AG04450 (cell line): ENCODE measurements around the gene BTG2. TPM values are rescaled to one million over a fixed set of nuclear protein-coding genes. Genes with fewer than 3 reads are reported as not detected.
A peak's percentile ranks its signal among the peaks of the same experiment; 100 is the strongest.

Source experiments
- CTCF ChIA-PET: fragments of 300-600, 350-600 bp; formaldehyde crosslinking; extraction: SDS; loops from one replicate; lab custom pipeline; 2022; ENCODE audit warnings: antibody characterized with exemption, inconsistent platforms; lab: Charles Lee
- POLR2A ChIA-PET: fragments of 350-600 bp; formaldehyde crosslinking; extraction: SDS; loops from one replicate; lab custom pipeline; 2021; ENCODE audit warnings: antibody characterized with exemption, inconsistent platforms; lab: Yijun Ruan, JAX
- DNase-seq: peaks from one replicate; pipeline ENCODE4 v3.0.0-alpha.2; 2011; ENCODE audit warnings: low read depth, low spot score
- H3K27ac ChIP-seq: one replicate; pipeline ENCODE4 v1.5.1; 2012; ENCODE audit warnings: low read depth, low read length, control low read depth
- H3K27me3 ChIP-seq: one replicate; pipeline ENCODE4 v1.6.0; 2012; ENCODE audit warnings: low read length; ENCODE audit not compliant: control insufficient read depth, insufficient read depth
- H3K4me3 ChIP-seq: 2 replicates; pipeline ENCODE4 v1.5.1; 2011; ENCODE audit warnings: mild to moderate bottlenecking, low read depth, low read length, control low read depth
- H3K9me3 ChIP-seq: 2 replicates; pipeline ENCODE4 v1.5.1; 2012; ENCODE audit warnings: low read length; ENCODE audit not compliant: control insufficient read depth, insufficient read depth
- CTCF ChIP-seq: IDR thresholded peaks from 2 replicates; pipeline ENCODE4 v1.5.1; 2011; ENCODE audit warnings: low read depth, low read length, control low read depth, inconsistent platforms
- polyA plus RNA-seq: library from polyadenylated mRNA; depleted of rRNA; stranded (reverse); fragments of >200 nt; gene quantifications from 2 replicates; pipeline ENCODE4 v1.2.3, GENCODE V29; 2011

The BTG2 gene
- polyA plus RNA-seq, 1 experiment: 36.5 TPM

GRCh38 chr1:203349166-203349565 lies 43.8 kb downstream of the BTG2 start:
- CTCF ChIA-PET: no interaction called here
- POLR2A ChIA-PET: no interaction called here
- Histone ChIP-seq H3K27me3 (peaks cover 35% of the 10 kb centered on the region), H3K9me3 (no peaks in the 10 kb centered on the region), H3K27ac (no peak overlapping the region), H3K4me3 (no peak overlapping the region)
- no peak for DNase-seq
- TF ChIP-seq CTCF: no peak

- no peak for DNase-seq
- peaks cover 31% of the 10 kb centered on the region for H3K27me3 ChIP-seq
- ChIA-PET CTCF (interaction anchor here (1.0 to 2.0 kb wide), 4 partner anchors 8 to 82 kb away, joined by 3 to 7 read pairs (median 4); no protein-coding TSS in a partner anchor), POLR2A (interaction anchor here (0.8 kb wide), 1 partner anchor 47 kb away, joined by 3 read pairs; no protein-coding TSS in a partner anchor)
- H3K27ac ChIP-seq: no peak overlapping the region
- TF ChIP-seq CTCF: no peak
- H3K9me3 ChIP-seq: no peaks in the 10 kb centered on the region
- no peak overlapping the region for H3K4me3 ChIP-seq
Measured at GRCh38 chr1:203349773-203350524, 44.6 kb downstream of the BTG2 start.

- DNase-seq: no peak
- H3K9me3 ChIP-seq: no peaks in the 10 kb centered on the region
- no peak within 1 kb of the TSS for H3K27ac ChIP-seq
- TF ChIP-seq CTCF: no peak
- ChIA-PET CTCF (interaction anchor here (1.0 to 2.0 kb wide), 4 partner anchors 9 to 84 kb away, joined by 3 to 5 read pairs (median 3); no protein-coding TSS in a partner anchor), POLR2A (no interaction called here)
- H3K4me3 ChIP-seq: no peak within 1 kb of the TSS
- H3K27me3 ChIP-seq: peaks cover 27% of the 10 kb centered on the region
Measured at GRCh38 chr1:203351037-203351625, 45.8 kb downstream of the BTG2 start, which contains the start of gene FMOD. FMOD (minus strand) TSS chr1:203351122; CDS start chr1:203348270, 2,852 bp downstream.

- H3K27me3 ChIP-seq: peaks cover 19% of the 10 kb centered on the region
- no peaks in the 10 kb centered on the region for H3K9me3 ChIP-seq
- no peak for DNase-seq
- H3K4me3 ChIP-seq: no peak overlapping the region
- ChIA-PET POLR2A (interaction anchor here (1.8 kb wide), 1 partner anchor 9 kb away, joined by 4 read pairs; no protein-coding TSS in a partner anchor), CTCF (interaction anchor here (0.7 to 6.1 kb wide), 4 partner anchors 10 to 86 kb away, joined by 3 to 41 read pairs (median 8); no protein-coding TSS in a partner anchor)
- no peak for TF ChIP-seq CTCF
- no peak overlapping the region for H3K27ac ChIP-seq
Measured at GRCh38 chr1:203353486-203353885, 48.2 kb downstream of the BTG2 start.

- Histone ChIP-seq H3K27me3 (peaks cover 17% of the 10 kb centered on the region), H3K9me3 (no peaks in the 10 kb centered on the region), H3K4me3 (no peak overlapping the region), H3K27ac (peak overlapping the region; percentile 31)
- DNase-seq: peak; percentile 57
- CTCF ChIA-PET: interaction anchor here (0.5 to 6.1 kb wide), 3 partner anchors 11 to 128 kb away, joined by 5 to 41 read pairs (median 12); no protein-coding TSS in a partner anchor
- POLR2A ChIA-PET: interaction anchor here (1.8 kb wide), 1 partner anchor 10 kb away, joined by 4 read pairs; no protein-coding TSS in a partner anchor
- TF ChIP-seq CTCF: no peak
Measured at GRCh38 chr1:203354246-203354645, 48.9 kb downstream of the BTG2 start.
